Measurements from ENCODE around the gene C1orf159.

Gene C1orf159

DNA sequence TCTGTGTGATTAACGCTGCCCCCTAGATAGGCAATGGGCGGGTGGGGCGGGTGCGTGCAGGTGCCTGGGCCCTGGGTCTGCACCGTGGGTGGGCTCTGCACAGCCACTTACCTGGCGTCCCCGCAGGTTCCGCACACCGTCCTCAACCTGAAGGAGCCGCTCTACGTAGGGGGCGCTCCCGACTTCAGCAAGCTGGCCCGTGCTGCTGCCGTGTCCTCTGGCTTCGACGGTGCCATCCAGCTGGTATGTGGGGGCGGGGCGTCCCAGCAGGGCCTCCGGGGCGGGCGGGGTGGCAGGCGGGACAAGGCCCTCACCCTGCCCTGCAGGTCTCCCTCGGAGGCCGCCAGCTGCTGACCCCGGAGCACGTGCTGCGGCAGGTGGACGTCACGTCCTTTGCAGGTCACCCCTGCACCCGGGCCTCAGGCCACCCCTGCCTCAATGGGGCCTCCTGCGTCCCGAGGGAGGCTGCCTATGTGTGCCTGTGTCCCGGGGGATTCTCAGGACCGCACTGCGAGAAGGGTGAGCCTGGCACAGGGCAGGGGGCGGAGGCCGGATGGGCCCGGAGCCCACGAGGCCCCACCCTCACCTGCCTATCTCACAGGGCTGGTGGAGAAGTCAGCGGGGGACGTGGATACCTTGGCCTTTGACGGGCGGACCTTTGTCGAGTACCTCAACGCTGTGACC lies 64.6 kb downstream of the C1orf159 start:
- no peak for DNase-seq

DNA sequence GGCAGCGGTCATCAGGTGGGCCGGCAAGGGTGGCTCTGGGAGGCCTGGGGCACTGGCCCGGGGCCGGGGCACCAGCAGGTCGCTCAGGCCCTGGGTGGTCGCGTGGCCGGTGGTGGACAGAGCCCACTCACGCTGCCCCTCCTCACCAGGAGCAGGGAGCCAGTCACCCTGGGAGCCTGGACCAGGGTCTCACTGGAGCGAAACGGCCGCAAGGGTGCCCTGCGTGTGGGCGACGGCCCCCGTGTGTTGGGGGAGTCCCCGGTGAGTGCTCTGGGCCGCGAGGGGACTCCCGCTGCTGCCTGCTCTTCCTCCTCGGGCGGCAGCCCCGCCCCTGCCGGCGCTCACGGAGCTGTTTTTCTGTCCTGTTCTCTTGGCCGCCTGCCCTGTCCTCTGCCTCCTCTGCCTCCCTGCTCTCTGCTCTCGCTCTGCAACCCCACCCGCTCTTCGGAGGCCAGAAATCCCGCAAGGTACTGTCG lies 65.3 kb downstream of the C1orf159 start:
- no peak for DNase-seq

DNA sequence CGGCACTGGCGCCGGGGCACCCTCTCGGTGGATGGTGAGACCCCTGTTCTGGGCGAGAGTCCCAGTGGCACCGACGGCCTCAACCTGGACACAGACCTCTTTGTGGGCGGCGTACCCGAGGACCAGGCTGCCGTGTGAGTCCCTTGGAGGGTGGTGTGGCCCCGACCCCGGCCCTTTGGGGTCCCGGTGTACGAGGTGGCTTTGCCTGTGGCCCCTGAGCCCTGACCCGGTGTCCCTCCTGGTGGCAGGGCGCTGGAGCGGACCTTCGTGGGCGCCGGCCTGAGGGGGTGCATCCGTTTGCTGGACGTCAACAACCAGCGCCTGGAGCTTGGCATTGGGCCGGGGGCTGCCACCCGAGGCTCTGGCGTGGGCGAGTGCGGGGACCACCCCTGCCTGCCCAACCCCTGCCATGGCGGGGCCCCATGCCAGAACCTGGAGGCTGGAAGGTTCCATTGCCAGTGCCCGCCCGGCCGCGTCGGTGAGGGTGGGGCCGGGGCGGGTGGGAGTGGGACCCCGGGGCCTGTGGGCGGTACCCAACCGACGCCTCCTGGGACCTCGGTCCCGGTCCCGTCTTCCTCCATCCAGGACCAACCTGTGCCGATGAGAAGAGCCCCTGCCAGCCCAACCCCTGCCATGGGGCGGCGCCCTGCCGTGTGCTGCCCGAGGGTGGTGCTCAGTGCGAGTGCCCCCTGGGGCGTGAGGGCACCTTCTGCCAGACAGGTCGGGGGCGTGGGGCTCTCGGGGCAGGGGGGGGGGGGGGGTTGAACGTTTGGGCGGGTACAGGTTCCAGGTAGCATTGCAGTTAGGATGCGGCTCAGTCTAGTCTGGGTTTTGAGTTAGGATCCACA lies 66.3 kb downstream of the C1orf159 start:
- no peak for DNase-seq

DNA sequence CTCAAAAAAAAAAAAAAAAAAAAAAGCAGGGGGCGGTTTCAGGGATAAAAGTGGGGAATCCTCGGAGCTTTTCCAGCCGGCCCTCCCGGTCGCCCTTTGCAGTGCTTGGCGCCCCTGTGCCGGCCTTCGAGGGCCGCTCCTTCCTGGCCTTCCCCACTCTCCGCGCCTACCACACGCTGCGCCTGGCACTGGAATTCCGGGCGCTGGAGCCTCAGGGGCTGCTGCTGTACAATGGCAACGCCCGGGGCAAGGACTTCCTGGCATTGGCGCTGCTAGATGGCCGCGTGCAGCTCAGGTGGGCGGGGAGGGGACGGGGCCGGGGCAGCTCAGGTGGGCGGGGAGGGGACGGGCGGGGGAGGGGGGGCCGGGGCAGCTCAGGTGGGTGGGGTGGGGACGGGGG lies 67.1 kb downstream of the C1orf159 start:
- DNase-seq: no peak

GRCh38 chr1:1047963-1048362 lies 67.9 kb downstream of the C1orf159 start:
- no peak for DNase-seq

DNA sequence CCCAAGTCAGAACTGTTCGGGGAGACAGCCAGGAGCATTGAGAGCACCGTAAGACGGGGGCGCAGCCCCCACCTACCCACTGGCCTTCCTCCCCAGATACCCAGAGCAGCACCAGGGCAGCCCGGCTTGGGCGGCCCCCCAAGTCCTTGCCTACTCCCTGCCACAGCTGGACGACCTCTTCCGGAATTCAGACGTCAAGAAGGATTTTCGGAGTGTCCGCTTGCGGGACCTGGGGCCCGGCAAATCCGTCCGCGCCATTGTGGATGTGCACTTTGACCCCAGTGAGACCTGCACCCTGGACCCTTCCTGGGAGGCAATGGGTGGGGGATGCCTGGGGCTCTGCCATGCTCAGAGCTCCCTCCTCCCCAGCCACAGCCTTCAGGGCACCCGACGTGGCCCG lies 68.5 kb downstream of the C1orf159 start:
- DNase-seq: no peak

DNA sequence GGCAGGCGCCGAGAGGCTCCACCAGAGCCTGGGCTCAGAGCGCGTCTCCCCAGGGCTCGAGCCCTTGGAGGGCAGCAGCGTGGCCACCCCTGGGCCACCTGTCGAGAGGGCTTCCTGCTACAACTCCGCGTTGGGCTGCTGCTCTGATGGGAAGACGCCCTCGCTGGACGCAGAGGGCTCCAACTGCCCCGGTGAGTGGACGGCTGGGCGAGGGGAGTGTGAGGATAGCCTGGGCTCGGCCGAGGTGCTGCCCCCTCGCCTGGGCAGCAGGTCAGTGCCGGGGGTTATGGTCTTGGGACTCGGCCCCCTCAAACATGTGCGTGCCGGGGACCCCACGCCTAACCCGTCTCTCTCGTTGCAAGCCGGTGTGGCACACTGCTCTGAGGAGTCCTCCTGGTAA lies 69.1 kb downstream of the C1orf159 start:
- no peak for DNase-seq

- DNase-seq: no peak
Observed at GRCh38 chr1:1046243-1046642, 69.6 kb downstream of the C1orf159 start.

GRCh38 chr1:1045129-1045528 lies 70.8 kb downstream of the C1orf159 start:
- no peak for DNase-seq

- DNase-seq: no peak
Observed at GRCh38 chr1:1044455-1045078, 71.3 kb downstream of the C1orf159 start.

DNA sequence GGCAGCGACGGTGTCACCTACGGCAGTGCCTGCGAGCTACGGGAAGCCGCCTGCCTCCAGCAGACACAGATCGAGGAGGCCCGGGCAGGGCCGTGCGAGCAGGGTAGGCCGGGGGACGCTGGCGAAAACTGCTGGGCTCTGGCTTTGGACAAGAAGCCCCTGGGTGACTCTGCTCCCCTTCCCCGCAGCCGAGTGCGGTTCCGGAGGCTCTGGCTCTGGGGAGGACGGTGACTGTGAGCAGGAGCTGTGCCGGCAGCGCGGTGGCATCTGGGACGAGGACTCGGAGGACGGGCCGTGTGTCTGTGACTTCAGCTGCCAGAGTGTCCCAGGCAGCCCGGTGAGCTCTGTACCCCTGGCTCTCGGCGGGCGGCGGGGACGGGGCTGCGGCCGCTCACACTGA lies 72.0 kb downstream of the C1orf159 start:
- no peak for DNase-seq

GRCh38 chr1:1043411-1043810 lies 72.5 kb downstream of the C1orf159 start:
- no peak for DNase-seq

GRCh38 chr1:1042835-1043234 lies 73.1 kb downstream of the C1orf159 start:
- no peak for DNase-seq

- DNase-seq: no peak
Observed at GRCh38 chr1:1041873-1042272, 74.0 kb downstream of the C1orf159 start.

- no peak for DNase-seq
Observed at GRCh38 chr1:1041092-1041523, 74.8 kb downstream of the C1orf159 start.

DNA sequence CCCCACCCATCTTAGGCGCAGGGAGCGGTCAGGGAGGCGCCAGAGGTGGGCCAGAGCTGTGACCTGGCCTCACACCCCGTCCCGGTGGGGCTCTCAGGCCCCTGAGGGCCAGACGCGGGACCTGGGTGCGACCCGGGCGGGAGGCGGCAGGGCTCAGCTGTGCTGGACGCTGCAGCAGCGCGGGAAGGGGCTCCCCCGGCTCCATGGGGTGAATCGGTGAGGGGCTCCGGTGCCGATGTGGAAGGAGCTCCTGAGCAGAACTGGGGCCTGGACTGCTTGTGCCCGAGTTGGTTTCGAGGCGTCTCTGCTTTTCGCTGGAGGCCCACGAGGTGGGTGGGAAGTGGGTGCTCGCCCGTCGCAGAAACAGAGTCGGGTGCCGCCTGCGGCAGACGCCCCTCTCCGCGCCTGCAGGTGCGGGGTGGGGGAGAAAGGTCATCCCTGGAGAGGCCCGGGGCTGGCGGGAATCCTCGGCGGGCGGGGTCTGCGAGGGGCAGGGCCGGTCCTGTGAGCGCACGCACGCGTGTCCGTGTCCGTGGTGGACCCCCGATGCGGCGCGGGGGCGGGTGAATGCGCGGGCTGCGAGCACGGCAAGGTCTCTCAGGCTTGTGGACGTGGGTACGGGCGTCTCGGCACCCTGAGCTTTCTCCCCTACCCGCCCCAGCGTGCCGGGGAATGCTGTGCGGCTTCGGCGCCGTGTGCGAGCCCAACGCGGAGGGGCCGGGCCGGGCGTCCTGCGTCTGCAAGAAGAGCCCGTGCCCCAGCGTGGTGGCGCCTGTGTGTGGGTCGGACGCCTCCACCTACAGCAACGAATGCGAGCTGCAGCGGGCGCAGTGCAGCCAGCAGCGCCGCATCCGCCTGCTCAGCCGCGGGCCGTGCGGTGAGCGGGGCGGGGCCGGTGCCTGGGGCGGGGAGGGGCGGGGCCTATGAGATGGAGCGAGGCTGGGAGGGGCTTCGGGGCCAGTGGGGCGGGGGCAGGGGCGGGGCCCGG lies 75.6 kb downstream of the C1orf159 start:
- peak; percentile 73 for DNase-seq

GRCh38 chr1:1039145-1039910 lies 76.6 kb downstream of the C1orf159 start:
- DNase-seq: no peak

DNA sequence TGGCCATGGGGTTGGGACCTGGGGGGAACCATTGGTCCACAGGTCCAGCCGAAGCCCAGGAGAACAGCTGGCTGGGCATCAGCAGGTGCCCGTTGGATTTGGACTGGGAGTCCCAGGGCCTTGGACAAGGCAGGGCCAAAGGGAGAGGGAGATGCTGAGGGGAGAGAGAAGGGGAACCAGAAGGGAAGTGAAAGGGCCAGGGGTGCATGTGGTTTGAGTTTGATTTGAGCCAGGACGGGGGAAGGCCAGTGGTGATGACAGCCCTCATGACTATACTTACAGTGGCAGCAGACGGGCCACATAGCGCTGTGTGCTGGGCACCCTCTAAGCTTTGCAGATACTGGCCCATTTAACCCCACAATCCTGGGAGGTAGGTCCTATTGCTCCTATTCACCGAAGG lies 77.2 kb downstream of the C1orf159 start:
- no peak for DNase-seq

DNA sequence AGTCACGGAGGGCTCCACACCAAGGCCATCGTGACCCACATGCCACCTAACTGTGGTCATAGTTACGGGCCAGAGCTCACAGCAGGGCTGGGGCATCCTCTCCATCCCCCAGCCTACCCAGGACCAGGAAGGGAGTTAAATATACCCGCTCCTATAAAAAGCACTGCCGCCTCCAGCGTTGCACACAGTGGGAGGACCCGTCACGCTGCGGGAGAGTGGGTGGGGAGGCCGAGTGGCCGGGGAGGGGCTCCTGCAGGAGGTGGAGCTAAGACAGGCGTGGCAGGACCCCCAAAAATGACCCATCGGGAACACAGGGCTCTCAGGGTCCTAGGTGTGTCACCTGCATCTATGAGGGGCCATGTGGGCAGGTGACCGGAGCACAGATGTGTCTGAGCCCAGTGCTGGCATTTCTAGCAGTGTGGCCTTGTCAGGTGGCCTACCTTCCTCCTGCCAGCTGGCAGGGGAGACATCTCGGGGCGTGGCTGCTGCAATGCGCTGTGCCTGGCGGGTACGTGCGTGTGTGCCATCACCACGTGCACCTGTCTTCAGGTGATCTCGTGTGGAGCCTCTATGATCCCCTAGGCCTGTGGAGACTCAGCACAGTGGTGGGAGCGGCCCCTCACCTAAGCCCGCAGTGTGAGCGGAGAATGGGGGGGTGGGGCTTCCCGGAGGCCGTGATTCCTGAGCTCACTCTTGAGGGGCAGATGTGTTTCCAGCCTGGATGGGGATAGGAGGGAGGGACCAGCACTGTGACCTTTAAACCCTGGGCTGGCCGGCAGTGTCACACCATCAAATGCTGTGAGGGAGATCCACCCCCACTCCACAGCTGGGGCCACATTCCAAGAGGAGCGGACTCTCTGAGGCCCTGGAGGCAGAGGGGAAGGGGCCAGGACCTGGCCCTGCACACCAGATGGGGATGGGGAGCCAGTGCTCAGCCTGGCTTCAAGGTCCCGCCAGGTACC lies 78.2 kb downstream of the C1orf159 start:
- no peak for DNase-seq

DNA sequence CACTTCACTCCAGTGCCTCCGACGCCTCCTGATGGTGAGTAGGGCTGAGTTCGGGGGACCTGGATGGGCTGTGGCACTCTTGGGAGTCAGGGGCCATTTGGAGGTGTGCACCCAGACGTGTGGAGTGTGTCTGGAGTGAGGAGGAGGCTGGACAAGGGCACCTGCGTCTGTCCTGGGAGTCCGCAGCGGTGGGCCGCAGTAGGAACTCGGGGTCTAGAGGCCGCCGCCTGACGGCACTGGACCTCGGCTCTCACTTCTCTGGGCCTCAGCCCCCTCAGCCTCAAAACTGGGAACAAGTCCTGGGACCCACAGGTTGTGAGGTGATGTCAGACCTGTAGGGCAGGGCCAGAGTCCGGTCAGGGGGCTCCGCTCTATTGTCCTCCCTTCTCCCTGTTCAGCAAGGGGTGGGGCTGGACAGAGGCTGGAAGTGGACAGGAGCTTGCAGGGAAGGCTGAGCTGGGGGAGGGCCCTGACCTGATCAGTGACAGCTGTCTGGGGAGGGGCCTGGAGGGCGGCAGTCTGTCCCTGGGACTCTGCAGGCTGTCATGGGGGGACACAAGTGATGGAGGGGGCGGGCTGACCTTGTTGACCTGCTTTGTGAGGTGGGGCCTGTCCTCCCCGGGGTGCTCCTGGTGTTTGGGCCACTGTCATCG lies 80.5 kb downstream of the C1orf159 start:
- no peak for DNase-seq
